Vagina (tissue), 2 donors: ENCODE measurements around the gene ADAMTS9.

Source experiments
- POLR2AphosphoS5 ChIP-seq, 2 donors: sonication (generic); formaldehyde crosslinking; IDR thresholded peaks; one replicate each; pipeline ENCODE4 v1.9.0; 2017; ENCODE audit warnings: antibody characterized with exemption in 2 of 2, mild to moderate bottlenecking in 2 of 2, low read depth in 1 of 2; ENCODE audit not compliant: insufficient read depth in 1 of 2
- TF ChIP-seq, protein P1 (sequence below), 3 experiments: fragments of 450-650 bp in 2 of 3; fragments of 200-600 bp in 1 of 3; sonication (generic) in 1 of 3; IDR thresholded peaks; one replicate each; pipeline ENCODE4 v1.5.1; 2017 to 2019; ENCODE audit warnings: antibody characterized with exemption in 3 of 3, mild to moderate bottlenecking in 2 of 3, moderate library complexity in 2 of 3

DNA sequence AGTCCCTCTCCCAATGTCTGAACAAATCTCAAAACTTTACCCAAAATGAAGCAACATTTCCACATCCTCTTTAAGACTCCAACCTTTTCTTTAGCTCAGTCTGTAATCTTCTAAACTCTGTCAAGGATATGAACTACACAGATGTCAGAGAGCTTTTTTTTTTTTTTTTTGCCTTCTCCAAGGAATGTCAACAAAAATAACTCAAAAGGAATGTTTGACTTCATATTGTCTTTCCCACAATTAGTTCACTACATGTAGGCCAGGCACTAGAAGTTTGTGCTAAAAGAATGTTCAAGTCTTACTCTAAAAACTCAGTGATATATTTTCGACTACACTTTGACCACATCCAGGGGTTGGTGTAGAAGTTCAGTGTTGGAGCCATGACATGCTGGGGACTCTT lies 37.1 kb downstream of the ADAMTS9 start:
- TF ChIP-seq, protein P1, sequence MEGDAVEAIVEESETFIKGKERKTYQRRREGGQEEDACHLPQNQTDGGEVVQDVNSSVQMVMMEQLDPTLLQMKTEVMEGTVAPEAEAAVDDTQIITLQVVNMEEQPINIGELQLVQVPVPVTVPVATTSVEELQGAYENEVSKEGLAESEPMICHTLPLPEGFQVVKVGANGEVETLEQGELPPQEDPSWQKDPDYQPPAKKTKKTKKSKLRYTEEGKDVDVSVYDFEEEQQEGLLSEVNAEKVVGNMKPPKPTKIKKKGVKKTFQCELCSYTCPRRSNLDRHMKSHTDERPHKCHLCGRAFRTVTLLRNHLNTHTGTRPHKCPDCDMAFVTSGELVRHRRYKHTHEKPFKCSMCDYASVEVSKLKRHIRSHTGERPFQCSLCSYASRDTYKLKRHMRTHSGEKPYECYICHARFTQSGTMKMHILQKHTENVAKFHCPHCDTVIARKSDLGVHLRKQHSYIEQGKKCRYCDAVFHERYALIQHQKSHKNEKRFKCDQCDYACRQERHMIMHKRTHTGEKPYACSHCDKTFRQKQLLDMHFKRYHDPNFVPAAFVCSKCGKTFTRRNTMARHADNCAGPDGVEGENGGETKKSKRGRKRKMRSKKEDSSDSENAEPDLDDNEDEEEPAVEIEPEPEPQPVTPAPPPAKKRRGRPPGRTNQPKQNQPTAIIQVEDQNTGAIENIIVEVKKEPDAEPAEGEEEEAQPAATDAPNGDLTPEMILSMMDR (IDR thresholded peaks at IDR 0.05), result no peak
- no peak for TF ChIP-seq POLR2AphosphoS5 (IDR thresholded peaks at IDR 0.05; ENCODE audit: insufficient read depth in 1 of 2, low read depth in 1 of 2)
